Hepatocyte (in vitro differentiated cells): ENCODE results near the gene PRC1. TPM values are rescaled to one million over a fixed set of nuclear protein-coding genes. Genes with fewer than 3 reads are reported as not detected.
A peak's percentile ranks its signal among the peaks of the same experiment; 100 is the strongest.

Experiments
- DNase-seq: peaks from one replicate; pipeline ENCODE4 v3.0.0-alpha.2; 2016; ENCODE audit warnings: low spot score
- H2AFZ ChIP-seq: fragments of 200-600 bp; sonication (generic); 2 replicates; pipeline ENCODE4 v1.6.0; 2016; ENCODE audit warnings: antibody characterized with exemption, mild to moderate bottlenecking
- H3K27ac ChIP-seq: fragments of 200-600 bp; sonication (generic); 2 replicates; pipeline ENCODE4 v1.5.1; 2016; ENCODE audit warnings: mild to moderate bottlenecking
- H3K27me3 ChIP-seq: fragments of 200-600 bp; sonication (generic); 2 replicates; pipeline ENCODE4 v1.6.1; 2016
- H3K36me3 ChIP-seq: fragments of 200-600 bp; sonication (generic); replicated peaks from 2 replicates; pipeline ENCODE4 v1.5.1; 2016; ENCODE audit warnings: low read depth; ENCODE audit not compliant: insufficient read depth
- H3K4me1 ChIP-seq: fragments of 200-600 bp; sonication (generic); 2 replicates; pipeline ENCODE4 v1.5.1; 2016; ENCODE audit warnings: mild to moderate bottlenecking, moderate library complexity; ENCODE audit not compliant: insufficient read depth
- H3K4me2 ChIP-seq: fragments of 200-600 bp; sonication (generic); 2 replicates; pipeline ENCODE4 v1.6.0; 2016
- H3K4me3 ChIP-seq: fragments of 200-600 bp; sonication (generic); 2 replicates; pipeline ENCODE4 v1.5.1; 2016; ENCODE audit warnings: mild to moderate bottlenecking
- H3K79me2 ChIP-seq: fragments of 200-600 bp; sonication (generic); 2 replicates; pipeline ENCODE4 v1.6.0; 2017; ENCODE audit warnings: mild to moderate bottlenecking
- H3K9me2 ChIP-seq: fragments of 200-600 bp; sonication (generic); replicated peaks from 2 replicates; pipeline ENCODE4 v1.6.0; 2017; ENCODE audit warnings: mild to moderate bottlenecking; ENCODE audit not compliant: insufficient read depth
- H3K9me3 ChIP-seq: fragments of 200-600 bp; sonication (generic); 2 replicates; pipeline ENCODE4 v1.5.1; 2016; ENCODE audit warnings: low read depth, mild to moderate bottlenecking
- H4K20me1 ChIP-seq: fragments of 200-600 bp; sonication (generic); 2 replicates; pipeline ENCODE4 v1.6.0; 2016; ENCODE audit warnings: mild to moderate bottlenecking; ENCODE audit not compliant: insufficient read depth, poor library complexity, severe bottlenecking
- CTCF ChIP-seq: fragments of 200-600 bp; sonication (generic); IDR thresholded peaks from 2 replicates; pipeline ENCODE4 v1.5.1; 2016; ENCODE audit warnings: antibody characterized with exemption, mild to moderate bottlenecking; ENCODE audit not compliant: poor library complexity
- EZH2 ChIP-seq: fragments of 200-600 bp; sonication (generic); IDR thresholded peaks from 2 replicates; pipeline ENCODE4 v1.6.1; 2016; ENCODE audit warnings: antibody characterized with exemption, mild to moderate bottlenecking, borderline replicate concordance
- EZH2phosphoT487 ChIP-seq: fragments of 200-600 bp; sonication (generic); IDR thresholded peaks from one replicate; pipeline ENCODE4 v1.6.1; 2018; ENCODE audit warnings: antibody characterized with exemption, mild to moderate bottlenecking, low read depth, moderate library complexity; ENCODE audit not compliant: unreplicated experiment, severe bottlenecking
- WGBS: methylation state at CpG from one replicate; pipeline ENCODE4 v1.1.6; 2016; ENCODE audit warnings: low lambda C conversion rate; ENCODE audit errors: missing lambda C conversion rate; 5-methylcytosine and 5-hydroxymethylcytosine counted together
- polyA plus RNA-seq: library from polyadenylated mRNA; unstranded; fragments of >200 nt; fragmentation: Nextera tagmentation; extraction: Ambion mirVana; gene quantifications from 2 replicates; pipeline ENCODE4 v1.2.1, GENCODE V29; 2016
- total RNA-seq: library from RNA; depleted of rRNA; stranded (reverse); fragments of >200 nt; gene quantifications from 2 replicates; pipeline ENCODE4 v1.2.3, GENCODE V29; 2014

The PRC1 gene
- total and polyA plus RNA-seq, 2 experiments from 2014 or later: 21.5 to 35.8 TPM

- TF ChIP-seq EZH2phosphoT487 (no peak), EZH2 (no peak), CTCF (no peak)
- 83% methylated on average over 3 of the region's 3 CpGs for WGBS
- no peaks in the 10 kb centered on the region for H3K4me1 ChIP-seq
- no peak overlapping the region for H3K27ac ChIP-seq
- H3K4me3 ChIP-seq: no peak overlapping the region
- H3K9me2 ChIP-seq: no peaks in the 10 kb centered on the region
- no peaks in the 10 kb centered on the region for H3K79me2 ChIP-seq
- H2AFZ ChIP-seq: no peak overlapping the region
- no peaks in the 10 kb centered on the region for H3K9me3 ChIP-seq
- H3K27me3 ChIP-seq: peaks cover 4% of the 10 kb centered on the region
- H3K4me2 ChIP-seq: no peak overlapping the region
- H3K36me3 ChIP-seq: no peaks in the 10 kb centered on the region
- no peaks in the 10 kb centered on the region for H4K20me1 ChIP-seq
- DNase-seq: no peak
Observed at GRCh38 chr15:91039996-91040395, 45.7 kb upstream of the PRC1 start.

GRCh38 chr15:91032919-91033803 lies 38.8 kb upstream of the PRC1 start:
- no peak for TF ChIP-seq EZH2
- TF ChIP-seq EZH2phosphoT487: no peak
- peak; percentile 73 for TF ChIP-seq CTCF
- H3K4me3 ChIP-seq: no peak overlapping the region
- H3K79me2 ChIP-seq: no peaks in the 10 kb centered on the region
- DNase-seq: peak; percentile 87
- no peak overlapping the region for H2AFZ ChIP-seq
- peaks cover 4% of the 10 kb centered on the region for H3K27me3 ChIP-seq
- no peaks in the 10 kb centered on the region for H3K9me2 ChIP-seq
- H4K20me1 ChIP-seq: no peaks in the 10 kb centered on the region
- H3K9me3 ChIP-seq: no peaks in the 10 kb centered on the region
- no peaks in the 10 kb centered on the region for H3K36me3 ChIP-seq
- H3K4me1 ChIP-seq: no peaks in the 10 kb centered on the region
- WGBS: 35% methylated on average over 12 of the region's 12 CpGs
- H3K27ac ChIP-seq: no peak overlapping the region
- peak overlapping the region; percentile 31 for H3K4me2 ChIP-seq

GRCh38 chr15:91031796-91032195 lies 37.5 kb upstream of the PRC1 start:
- Histone ChIP-seq H2AFZ (no peak overlapping the region), H3K4me2 (no peak overlapping the region), H3K4me3 (no peak overlapping the region), H4K20me1 (no peaks in the 10 kb centered on the region), H3K79me2 (no peaks in the 10 kb centered on the region), H3K27ac (no peak overlapping the region), H3K27me3 (peaks cover 2% of the 10 kb centered on the region), H3K9me3 (no peaks in the 10 kb centered on the region), H3K4me1 (no peaks in the 10 kb centered on the region), H3K36me3 (no peaks in the 10 kb centered on the region), H3K9me2 (no peaks in the 10 kb centered on the region)
- DNase-seq: no peak
- no peak for TF ChIP-seq CTCF
- WGBS: 93% methylated on average over 10 of the region's 10 CpGs
